Coronary artery (tissue), 2 donors: Measurements from ENCODE around the gene GOLGA6D.
"Not testable (repeated sequence)": the region's sequence is repeated elsewhere in the genome, so short reads cannot be mapped to it uniquely, and the experiment has no call there.

Experiments used
- DNase-seq: peaks from one replicate; pipeline ENCODE4 v3.0.0-alpha.2; 2017; ENCODE audit warnings: low spot score
- H3K27ac ChIP-seq, 2 donors: fragments of 200-600 bp; sonication (generic); one replicate each; pipeline ENCODE4 v1.5.1; 2016 to 2019
- H3K4me3 ChIP-seq: fragments of 200-600 bp; sonication (generic); 2 replicates; pipeline ENCODE4 v1.5.1; 2016; ENCODE audit warnings: mild to moderate bottlenecking, moderate library complexity
- CTCF ChIP-seq: fragments of 200-600 bp; sonication (generic); IDR thresholded peaks from one replicate; pipeline ENCODE4 v1.5.1; 2019; ENCODE audit warnings: antibody characterized with exemption

GOLGA6D gene

DNA sequence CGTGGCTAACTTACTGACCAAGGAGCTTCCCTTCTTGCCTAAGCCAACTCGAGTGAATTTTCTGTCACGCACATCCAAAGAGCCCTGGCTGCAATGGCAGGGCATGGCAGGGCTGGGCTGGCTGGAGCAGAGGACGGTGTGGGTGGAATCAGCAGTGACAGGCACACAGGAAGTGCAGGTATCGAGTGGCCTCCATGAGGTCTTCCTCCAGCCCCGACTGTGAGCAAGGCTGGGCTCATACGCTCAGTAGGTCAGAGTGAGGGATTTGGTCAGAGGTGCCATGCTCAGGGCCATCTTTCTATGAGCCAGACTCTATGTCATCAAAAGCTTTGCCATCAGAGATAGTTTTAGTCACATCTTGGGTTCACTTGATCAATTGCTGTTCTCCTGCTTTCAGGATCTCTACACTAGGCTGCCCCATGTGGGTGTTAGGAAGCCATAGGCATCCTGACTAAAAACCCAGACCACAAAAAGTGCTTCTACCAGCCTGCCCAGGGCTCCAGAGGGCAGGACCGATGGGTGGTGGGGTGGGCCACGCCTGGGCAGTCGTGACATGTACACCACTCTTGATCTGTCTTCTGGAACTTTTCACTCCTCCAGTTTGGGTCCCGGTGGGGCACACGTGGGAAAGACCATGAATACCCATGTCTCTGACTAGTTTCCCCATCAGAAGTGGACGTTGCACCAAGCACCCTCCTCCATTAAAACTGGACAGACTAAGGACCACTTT lies 30.6 kb downstream of the GOLGA6D start:
- H3K27ac ChIP-seq = no peak overlapping the region
- no peak for TF ChIP-seq CTCF
- no peak for DNase-seq
- no peak overlapping the region for H3K4me3 ChIP-seq

DNA sequence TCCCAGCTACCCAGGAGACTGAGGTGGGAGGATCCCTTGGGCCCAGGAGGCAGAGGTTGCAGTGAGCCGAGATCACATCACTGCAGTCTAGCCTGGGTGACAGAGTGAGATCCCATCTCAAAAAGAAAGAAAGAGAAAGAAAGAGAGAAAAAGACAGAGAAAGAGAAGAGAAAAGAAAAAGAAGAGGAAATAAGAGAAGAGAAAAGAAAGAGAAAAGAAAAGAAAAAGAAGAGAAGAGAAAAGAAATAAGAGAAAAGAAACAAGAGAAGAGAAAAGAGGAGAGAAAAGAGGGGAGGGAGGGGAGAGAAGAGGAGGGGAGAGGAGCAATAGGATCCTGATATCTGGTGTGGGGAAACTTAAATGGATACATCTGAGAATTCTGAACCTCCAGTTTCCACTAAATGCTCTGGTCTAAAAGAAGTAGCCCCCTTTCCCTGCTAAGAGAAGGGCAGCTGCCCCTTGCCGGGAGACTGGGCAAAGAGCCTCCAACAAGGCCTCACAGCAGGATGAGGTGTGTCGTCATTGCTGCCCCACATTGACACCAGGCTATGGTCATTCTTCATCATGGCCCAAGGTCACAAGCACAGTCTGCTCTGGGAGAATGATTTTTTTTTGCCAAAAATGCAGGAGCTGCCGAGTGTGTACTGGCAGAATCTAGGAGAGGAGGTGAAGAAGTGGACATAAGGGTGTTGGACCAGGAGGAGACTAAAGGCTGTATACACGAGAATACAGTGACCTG lies 32.1 kb downstream of the GOLGA6D start:
- TF ChIP-seq CTCF = no peak
- H3K4me3 ChIP-seq = no peak overlapping the region
- H3K27ac ChIP-seq = no peak overlapping the region

DNA sequence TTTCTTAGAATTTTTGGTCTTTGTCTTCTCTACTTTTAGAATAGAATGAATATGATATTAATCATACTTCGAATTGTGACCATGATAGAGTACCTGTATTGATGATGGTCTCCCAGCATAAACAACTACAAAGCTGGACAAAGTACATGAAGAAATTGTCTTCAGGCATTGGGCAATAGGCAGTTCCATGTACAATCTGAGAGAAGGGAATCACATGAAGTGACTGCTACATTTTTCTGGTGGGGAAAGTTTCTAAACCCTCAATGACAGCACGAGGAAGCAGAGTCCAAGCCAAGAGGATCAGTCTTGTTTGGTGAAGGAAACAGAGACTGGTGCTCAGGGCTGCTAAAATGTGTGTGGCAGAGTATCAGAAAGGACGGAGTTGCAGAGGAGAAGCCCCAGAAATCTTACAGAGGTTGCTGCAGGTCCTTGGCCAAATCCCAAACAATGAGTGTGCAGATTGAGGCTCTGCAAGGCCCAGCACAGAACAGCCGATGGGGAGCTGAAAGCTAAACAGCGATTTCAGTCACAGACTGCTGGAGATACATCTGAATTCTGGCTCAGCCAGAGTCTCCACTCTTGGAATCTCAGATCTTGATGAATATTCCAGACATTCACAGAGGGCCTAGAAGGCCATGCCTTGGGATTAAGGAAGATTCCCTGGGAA lies 36.7 kb downstream of the GOLGA6D start:
- not testable (repeated sequence) for H3K27ac ChIP-seq, H3K4me3 ChIP-seq, DNase-seq

More for the DNA sequence above, 32.1 kb downstream of the GOLGA6D start:
- no peak for DNase-seq

DNA sequence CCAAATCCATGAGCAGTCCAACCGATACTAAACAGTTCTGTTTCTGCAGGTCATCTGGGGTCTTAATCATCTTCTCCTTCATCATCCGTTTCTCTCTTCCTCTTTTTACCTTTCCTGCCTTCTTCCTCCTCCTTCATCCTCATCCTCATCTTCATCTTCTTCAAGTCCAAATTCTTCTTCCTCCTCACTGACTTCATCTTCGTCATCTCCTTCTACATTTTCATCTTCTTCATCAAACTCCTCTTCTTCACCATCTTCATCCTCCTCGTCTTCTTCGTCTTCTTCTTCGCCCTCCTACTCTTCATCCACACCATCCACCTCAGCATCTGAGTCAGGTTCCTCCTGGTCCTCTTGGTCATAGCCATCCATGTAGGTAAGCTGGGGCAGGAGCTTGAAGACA lies 39.1 kb downstream of the GOLGA6D start:
- Histone ChIP-seq H3K4me3 (no peak overlapping the region), H3K27ac (no peak overlapping the region)
- DNase-seq = no peak
- TF ChIP-seq CTCF = no peak

GRCh38 chr15:75325922-75326321 lies 43.3 kb downstream of the GOLGA6D start:
- H3K4me3 ChIP-seq = no peak overlapping the region
- no peak overlapping the region for H3K27ac ChIP-seq
- TF ChIP-seq CTCF = no peak
- no peak for DNase-seq

- no peak for DNase-seq
- no peak overlapping the region for H3K4me3 ChIP-seq
- TF ChIP-seq CTCF = no peak
- H3K27ac ChIP-seq = no peak overlapping the region
Measured at GRCh38 chr15:75327005-75327404, 44.4 kb downstream of the GOLGA6D start.

- H3K4me3 ChIP-seq = no peak overlapping the region
- no peak for DNase-seq
- H3K27ac ChIP-seq = no peak overlapping the region
- no peak for TF ChIP-seq CTCF
Measured at GRCh38 chr15:75327491-75327890, 44.9 kb downstream of the GOLGA6D start.
